Peyer's patch (tissue), 4 donors: ENCODE data around the gene CISD3.

ENCODE experiments used
- CTCF ChIP-seq, 6 experiments: fragments of 450-650 bp in 4 of 6; fragments of 200-600 bp in 2 of 6; sonication (generic) in 1 of 6; IDR thresholded peaks; one replicate each; pipeline ENCODE4 v1.5.1; 2017 to 2019; ENCODE audit warnings: antibody characterized with exemption in 6 of 6, mild to moderate bottlenecking in 3 of 6, moderate library complexity in 1 of 6
- POLR2A ChIP-seq, 2 donors: fragments of 450-650 bp; IDR thresholded peaks; one replicate each; pipeline ENCODE4 v1.5.1; 2017; ENCODE audit warnings: antibody characterized with exemption in 2 of 2, mild to moderate bottlenecking in 2 of 2, moderate library complexity in 2 of 2

- TF ChIP-seq CTCF (IDR thresholded peaks at IDR 0.05) (no peak), POLR2A (IDR thresholded peaks at IDR 0.05) (no peak)
These were observed 28.5 kb upstream of the CISD3 start for GRCh38 chr17:38701504-38702165.
